ENCODE data around the gene ZNF385B. TPM values are rescaled to one million over a fixed set of nuclear protein-coding genes. Genes with fewer than 3 reads are reported as not detected.

The ZNF385B gene
- total RNA-seq, 2 experiments from 2014 or later, result 113 to 178 TPM

GRCh38 chr2:179562330-179562885 is 299.0 kb downstream of the ZNF385B start:
- Histone ChIP-seq H3K9me3 (ENCODE audit: low read length) (no peaks in the 10 kb centered on the region), H3K4me3 (ENCODE audit: low read depth, low read length, poor library complexity, severe bottlenecking) (no peak overlapping the region), H3K9me2 (ENCODE audit: insufficient read depth, low read length) (no peaks in the 10 kb centered on the region), H4K20me1 (ENCODE audit: insufficient read depth, low read length) (no peaks in the 10 kb centered on the region), H3K79me2 (ENCODE audit: insufficient read depth, low read depth, low read length) (no peaks in the 10 kb centered on the region), H3K27ac (ENCODE audit: low read depth, low read length, poor library complexity, severe bottlenecking) (no peak overlapping the region), H2AFZ (ENCODE audit: low read length) (no peak overlapping the region), H3K4me1 (ENCODE audit: insufficient read depth, low read length, poor library complexity, severe bottlenecking) (no peaks in the 10 kb centered on the region), H3K4me2 (ENCODE audit: low read length) (no peak overlapping the region), H3K36me3 (ENCODE audit: insufficient read depth, low read length) (peaks cover 20% of the 10 kb centered on the region; the same call in 1 of the 2 replicates)
- DNase-seq (ENCODE audit: low spot score), result no peak
- ChIA-PET POLR2A (interaction anchor here (1.0 to 1.1 kb wide), 2 partner anchors 9 to 11 kb away, joined by 3 read pairs; no protein-coding TSS in a partner anchor), CTCF (ENCODE audit: unreplicated experiment) (no interaction called here)
- no peak for TF ChIP-seq EZH2phosphoT487 (IDR thresholded peaks at IDR 0.05; ENCODE audit: borderline replicate concordance, low read depth, low read length)
- TF ChIP-seq, protein P1, sequence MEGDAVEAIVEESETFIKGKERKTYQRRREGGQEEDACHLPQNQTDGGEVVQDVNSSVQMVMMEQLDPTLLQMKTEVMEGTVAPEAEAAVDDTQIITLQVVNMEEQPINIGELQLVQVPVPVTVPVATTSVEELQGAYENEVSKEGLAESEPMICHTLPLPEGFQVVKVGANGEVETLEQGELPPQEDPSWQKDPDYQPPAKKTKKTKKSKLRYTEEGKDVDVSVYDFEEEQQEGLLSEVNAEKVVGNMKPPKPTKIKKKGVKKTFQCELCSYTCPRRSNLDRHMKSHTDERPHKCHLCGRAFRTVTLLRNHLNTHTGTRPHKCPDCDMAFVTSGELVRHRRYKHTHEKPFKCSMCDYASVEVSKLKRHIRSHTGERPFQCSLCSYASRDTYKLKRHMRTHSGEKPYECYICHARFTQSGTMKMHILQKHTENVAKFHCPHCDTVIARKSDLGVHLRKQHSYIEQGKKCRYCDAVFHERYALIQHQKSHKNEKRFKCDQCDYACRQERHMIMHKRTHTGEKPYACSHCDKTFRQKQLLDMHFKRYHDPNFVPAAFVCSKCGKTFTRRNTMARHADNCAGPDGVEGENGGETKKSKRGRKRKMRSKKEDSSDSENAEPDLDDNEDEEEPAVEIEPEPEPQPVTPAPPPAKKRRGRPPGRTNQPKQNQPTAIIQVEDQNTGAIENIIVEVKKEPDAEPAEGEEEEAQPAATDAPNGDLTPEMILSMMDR (conservative IDR thresholded peaks at IDR 0.05; ENCODE audit: low read length), result no peak
- BruUV-seq (replicated peaks), result no TSS peak
- intact Hi-C loops (cut with micrococcal nuclease; ENCODE audit: unreplicated experiment), result no loop called here

DNA sequence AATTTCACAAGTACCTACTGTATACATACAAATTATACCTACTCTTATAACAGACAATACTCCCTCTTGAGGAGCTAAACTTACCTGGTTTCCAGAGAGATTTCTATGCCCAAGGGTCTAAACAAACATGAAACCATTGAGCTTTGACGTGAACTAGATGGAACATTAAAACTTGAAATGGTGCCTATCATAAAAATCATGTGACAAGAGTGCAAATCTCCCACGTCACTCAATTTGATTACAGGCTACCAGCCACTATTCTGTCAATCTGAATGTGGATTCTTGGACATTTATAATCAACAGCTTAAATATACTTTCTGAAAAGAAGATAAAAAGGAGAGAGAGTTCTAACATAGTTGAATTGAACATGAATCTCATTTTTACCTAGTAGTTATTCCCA is 299.7 kb downstream of the ZNF385B start:
- BruUV-seq (replicated peaks), result no TSS peak

GRCh38 chr2:179560257-179560735 is 301.1 kb downstream of the ZNF385B start:
- Histone ChIP-seq H3K4me1 (ENCODE audit: insufficient read depth, low read length, poor library complexity, severe bottlenecking) (no peaks in the 10 kb centered on the region), H4K20me1 (ENCODE audit: insufficient read depth, low read length) (no peaks in the 10 kb centered on the region), H3K79me2 (ENCODE audit: insufficient read depth, low read depth, low read length) (no peaks in the 10 kb centered on the region), H3K9me2 (ENCODE audit: insufficient read depth, low read length) (no peaks in the 10 kb centered on the region), H3K36me3 (ENCODE audit: insufficient read depth, low read length) (0 out of 2 replicates have a peak, but pooled peaks cover 12% of the 10 kb centered on the region), H3K4me3 (ENCODE audit: low read depth, low read length, poor library complexity, severe bottlenecking) (no peak overlapping the region), H3K9me3 (ENCODE audit: low read length) (no peaks in the 10 kb centered on the region), H3K4me2 (ENCODE audit: low read length) (no peak overlapping the region), H2AFZ (ENCODE audit: low read length) (no peak overlapping the region), H3K27ac (ENCODE audit: low read depth, low read length, poor library complexity, severe bottlenecking) (no peak overlapping the region)
- TF ChIP-seq, protein P1 (conservative IDR thresholded peaks at IDR 0.05; ENCODE audit: low read length), result no peak
- no peak for TF ChIP-seq EZH2phosphoT487 (IDR thresholded peaks at IDR 0.05; ENCODE audit: borderline replicate concordance, low read depth, low read length)
- no peak for DNase-seq (ENCODE audit: low spot score)
- no TSS peak for BruUV-seq (replicated peaks)
- POLR2A ChIA-PET, result no interaction called here
- intact Hi-C loops (cut with micrococcal nuclease; ENCODE audit: unreplicated experiment), result no loop called here
- CTCF ChIA-PET (ENCODE audit: unreplicated experiment), result no interaction called here

More for the DNA sequence above, 299.7 kb downstream of the ZNF385B start:
- no peak for DNase-seq (ENCODE audit: low spot score)
- H3K4me3 ChIP-seq (ENCODE audit: low read depth, low read length, poor library complexity, severe bottlenecking), result no peak overlapping the region
- no peak overlapping the region for H2AFZ ChIP-seq (ENCODE audit: low read length)
- TF ChIP-seq EZH2phosphoT487 (IDR thresholded peaks at IDR 0.05; ENCODE audit: borderline replicate concordance, low read depth, low read length), result no peak
- TF ChIP-seq, protein P1 (conservative IDR thresholded peaks at IDR 0.05; ENCODE audit: low read length), result no peak
- H3K9me2 ChIP-seq (ENCODE audit: insufficient read depth, low read length), result no peaks in the 10 kb centered on the region
- ChIA-PET CTCF (ENCODE audit: unreplicated experiment) (no interaction called here), POLR2A (interaction anchor here (1.0 to 1.1 kb wide), 2 partner anchors 8 to 12 kb away, joined by 3 read pairs; no protein-coding TSS in a partner anchor)
- intact Hi-C loops (cut with micrococcal nuclease; ENCODE audit: unreplicated experiment), result no loop called here
- peaks cover 20% of the 10 kb centered on the region; the same call in 1 of the 2 replicates for H3K36me3 ChIP-seq (ENCODE audit: insufficient read depth, low read length)
- H3K9me3 ChIP-seq (ENCODE audit: low read length), result no peaks in the 10 kb centered on the region
- H3K27ac ChIP-seq (ENCODE audit: low read depth, low read length, poor library complexity, severe bottlenecking), result no peak overlapping the region
- H3K79me2 ChIP-seq (ENCODE audit: insufficient read depth, low read depth, low read length), result no peaks in the 10 kb centered on the region
- H4K20me1 ChIP-seq (ENCODE audit: insufficient read depth, low read length), result no peaks in the 10 kb centered on the region
- H3K4me1 ChIP-seq (ENCODE audit: insufficient read depth, low read length, poor library complexity, severe bottlenecking), result no peaks in the 10 kb centered on the region
- no peak overlapping the region for H3K4me2 ChIP-seq (ENCODE audit: low read length)

Measured in OCI-LY7 (cell line).